Subcutaneous abdominal adipose tissue (tissue), 5 donors: ENCODE data around the gene UIMC1.
A peak's percentile ranks its signal among the peaks of the same experiment; 100 is the strongest.
"Not testable (repeated sequence)": the region's sequence is repeated elsewhere in the genome, so short reads cannot be mapped to it uniquely, and the experiment has no call there.

Experiments
- H3K27ac ChIP-seq: one replicate; pipeline ENCODE4 v1.7.0; 2013; ENCODE audit warnings: low read depth, mild to moderate bottlenecking, inconsistent platforms, low read length, moderate library complexity
- H3K27me3 ChIP-seq, 5 donors: one replicate each; pipeline ENCODE4 v1.7.0; 2013; ENCODE audit warnings: low read length in 5 of 5, inconsistent platforms in 1 of 5; ENCODE audit not compliant: control insufficient read depth in 5 of 5, insufficient read depth in 4 of 5
- H3K36me3 ChIP-seq, 5 donors: one replicate each; pipeline ENCODE4 v1.7.0; 2013; ENCODE audit warnings: low read length in 5 of 5; ENCODE audit not compliant: control insufficient read depth in 5 of 5, insufficient read depth in 5 of 5
- H3K4me1 ChIP-seq, 5 donors: one replicate each; pipeline ENCODE4 v1.7.0; 2013; ENCODE audit warnings: low read length in 5 of 5, mild to moderate bottlenecking in 3 of 5, moderate library complexity in 1 of 5; ENCODE audit not compliant: control insufficient read depth in 5 of 5, insufficient read depth in 5 of 5
- H3K4me3 ChIP-seq, 5 donors: one replicate each; pipeline ENCODE4 v1.7.0; 2013; ENCODE audit warnings: low read length in 5 of 5, low read depth in 1 of 5
- H3K9ac ChIP-seq, 5 donors: one replicate each; pipeline ENCODE4 v1.7.0; 2013; ENCODE audit warnings: low read length in 5 of 5, mild to moderate bottlenecking in 4 of 5, moderate library complexity in 3 of 5
- H3K9me3 ChIP-seq, 5 donors: one replicate each; pipeline ENCODE4 v1.7.0; 2013; ENCODE audit warnings: low read length in 5 of 5; ENCODE audit not compliant: control insufficient read depth in 5 of 5
- donor health status: healthy.
- donor health status: healthy.
- donor health status: healthy.
- donor health status: healthy.
- donor health status: healthy.

UIMC1 gene

GRCh38 chr5:177006265-177006972 lies at the start of gene UIMC1:
TSS of gene UIMC1 (minus strand) at chr5:177006779. CDS start at chr5:176982615, 24,164 bp downstream.
- H3K9me3 ChIP-seq = no peaks in the 10 kb centered on the region
- H3K27ac ChIP-seq = peak within 1 kb of the TSS; percentile 90
- peak within 1 kb of the TSS; percentile 79 to 96 (median 89) for H3K4me3 ChIP-seq
- peaks cover 3 to 24% (median 15%) of the 10 kb centered on the region in 5 donors for H3K4me1 ChIP-seq
- H3K36me3 ChIP-seq = no peaks in the 10 kb centered on the region
- peak within 1 kb of the TSS in 4 of 5 donors; percentile 82 to 89 (median 85) for H3K9ac ChIP-seq
- no peaks in the 10 kb centered on the region for H3K27me3 ChIP-seq

DNA sequence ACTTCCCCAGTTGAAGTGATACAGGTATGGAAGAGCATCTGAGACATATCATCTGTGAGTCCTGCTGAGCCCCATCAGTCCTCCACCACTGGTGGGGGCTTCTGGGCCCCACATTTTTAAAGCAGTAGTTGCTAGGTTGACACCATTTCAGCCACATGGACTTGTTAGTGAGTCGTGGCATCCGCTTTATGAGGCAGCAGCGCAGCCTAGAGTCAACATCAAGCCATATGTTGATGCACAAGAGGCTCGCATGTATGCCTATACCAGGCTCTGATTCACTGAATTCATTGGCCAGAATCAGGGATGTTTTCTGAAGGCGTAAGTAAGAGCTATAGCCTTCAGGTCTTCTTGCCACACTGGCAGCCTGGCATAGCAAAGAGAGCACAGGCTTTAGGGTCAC lies 42.7 kb upstream of the UIMC1 start:
- no peak overlapping the region for H3K27ac ChIP-seq
- no peaks in the 10 kb centered on the region for H3K9me3 ChIP-seq
- no peak overlapping the region for H3K4me3 ChIP-seq
- H3K9ac ChIP-seq = no peak overlapping the region
- peaks cover 0 to 5% (median 0%) of the 10 kb centered on the region in 5 donors for H3K4me1 ChIP-seq
- H3K36me3 ChIP-seq = peaks cover 10 to 68% (median 34%) of the 10 kb centered on the region in 5 donors
- no peaks in the 10 kb centered on the region for H3K27me3 ChIP-seq

GRCh38 chr5:177048531-177048930 lies 42.0 kb upstream of the UIMC1 start:
- not testable (repeated sequence) for H3K27ac ChIP-seq, H3K9ac ChIP-seq, H3K4me3 ChIP-seq, H3K9me3 ChIP-seq, H3K27me3 ChIP-seq
- peaks cover 0 to 12% (median 0%) of the 10 kb centered on the region in 5 donors for H3K4me1 ChIP-seq
- peaks cover 10 to 68% (median 39%) of the 10 kb centered on the region in 5 donors for H3K36me3 ChIP-seq

DNA sequence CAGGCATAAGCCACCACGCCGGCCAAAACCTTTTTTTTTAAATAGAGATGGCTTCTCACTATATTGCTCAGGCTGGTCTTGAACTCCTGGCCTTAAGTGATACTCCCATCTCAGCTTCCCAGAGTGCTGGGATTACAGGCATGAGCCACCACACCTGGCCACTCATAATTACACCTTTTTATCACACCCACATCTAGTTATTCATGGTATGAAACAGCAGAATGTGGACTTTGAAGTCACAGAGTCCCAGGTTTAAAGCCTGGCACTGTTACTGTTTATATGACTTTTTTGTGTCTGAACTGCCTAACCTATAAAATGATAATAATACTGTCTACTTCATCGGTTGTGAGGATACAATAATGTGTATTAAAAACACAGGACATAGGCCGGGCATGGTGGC lies 39.1 kb upstream of the UIMC1 start:
- Histone ChIP-seq H3K9ac (no peak overlapping the region), H3K27ac (no peak overlapping the region), H3K4me1 (peaks cover 0 to 13% (median 0%) of the 10 kb centered on the region in 5 donors), H3K4me3 (no peak overlapping the region), H3K9me3 (no peaks in the 10 kb centered on the region), H3K36me3 (peaks cover 14 to 66% (median 41%) of the 10 kb centered on the region in 5 donors), H3K27me3 (no peaks in the 10 kb centered on the region)

- Histone ChIP-seq H3K4me1 (peaks cover 0 to 13% (median 0%) of the 10 kb centered on the region in 5 donors), H3K9me3 (no peaks in the 10 kb centered on the region), H3K9ac (no peak overlapping the region), H3K4me3 (no peak overlapping the region), H3K27ac (no peak overlapping the region), H3K27me3 (no peaks in the 10 kb centered on the region), H3K36me3 (peaks cover 14 to 59% (median 38%) of the 10 kb centered on the region in 5 donors)
Measured at GRCh38 chr5:177044641-177045040, 38.1 kb upstream of the UIMC1 start.

DNA sequence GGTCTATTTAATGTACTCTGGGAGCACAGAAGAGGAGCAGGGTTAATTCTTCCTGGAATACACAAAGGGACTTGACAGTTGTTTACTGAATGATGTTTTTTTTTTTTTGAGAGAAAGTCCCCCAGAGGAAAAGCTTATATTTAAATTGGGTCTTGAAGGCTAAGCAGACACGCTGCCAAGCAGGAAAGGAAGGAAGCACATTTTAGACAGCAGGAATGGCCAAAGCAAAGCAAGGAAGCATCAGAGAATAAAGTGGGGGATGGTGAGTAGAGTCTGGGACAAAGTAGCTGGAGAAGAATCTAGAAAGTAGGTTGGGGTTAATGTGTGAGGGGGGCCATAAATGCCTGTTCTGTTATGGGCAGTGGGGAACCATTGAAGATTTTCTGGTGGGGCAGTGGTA lies 37.4 kb upstream of the UIMC1 start:
- no peak overlapping the region for H3K4me3 ChIP-seq
- no peak overlapping the region for H3K27ac ChIP-seq
- peak overlapping the region in 1 of 5 donors; percentile 47 for H3K9ac ChIP-seq
- H3K9me3 ChIP-seq = no peaks in the 10 kb centered on the region
- no peaks in the 10 kb centered on the region for H3K27me3 ChIP-seq
- peaks cover 8 to 52% (median 32%) of the 10 kb centered on the region in 5 donors for H3K36me3 ChIP-seq
- peaks cover 0 to 13% (median 0%) of the 10 kb centered on the region in 5 donors for H3K4me1 ChIP-seq

GRCh38 chr5:177043114-177043513 lies 36.5 kb upstream of the UIMC1 start:
- Histone ChIP-seq H3K9ac (no peak overlapping the region), H3K27me3 (no peaks in the 10 kb centered on the region), H3K36me3 (peaks cover 6 to 45% (median 29%) of the 10 kb centered on the region in 5 donors), H3K4me1 (peaks cover 0 to 13% (median 0%) of the 10 kb centered on the region in 5 donors), H3K27ac (no peak overlapping the region), H3K9me3 (no peaks in the 10 kb centered on the region), H3K4me3 (no peak overlapping the region)

DNA sequence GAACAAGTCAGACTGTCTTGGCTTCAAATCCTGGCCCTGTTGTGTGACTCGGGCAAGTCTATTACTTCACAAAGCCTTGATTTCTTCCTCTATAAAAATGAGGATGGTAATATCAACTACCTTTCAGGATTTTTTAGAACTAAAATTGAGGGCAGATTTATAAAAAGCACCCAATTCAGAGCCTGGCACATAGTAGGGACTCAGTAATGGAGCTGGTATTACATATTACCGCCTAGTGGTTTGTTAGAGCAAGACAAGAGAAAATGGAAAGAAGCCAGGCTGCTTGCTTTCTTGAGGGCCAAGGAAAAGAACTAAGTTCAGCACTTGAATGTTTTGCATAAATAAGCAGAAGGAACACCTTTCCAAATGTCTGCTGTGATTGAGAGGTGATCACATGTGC lies 35.4 kb upstream of the UIMC1 start:
- no peaks in the 10 kb centered on the region for H3K27me3 ChIP-seq
- H3K27ac ChIP-seq = no peak overlapping the region
- no peaks in the 10 kb centered on the region for H3K9me3 ChIP-seq
- H3K4me3 ChIP-seq = no peak overlapping the region
- peaks cover 6 to 40% (median 28%) of the 10 kb centered on the region in 5 donors for H3K36me3 ChIP-seq
- no peak overlapping the region for H3K9ac ChIP-seq
- H3K4me1 ChIP-seq = peaks cover 0 to 15% (median 0%) of the 10 kb centered on the region in 5 donors

- no peak overlapping the region for H3K27ac ChIP-seq
- H3K36me3 ChIP-seq = peaks cover 6 to 38% (median 28%) of the 10 kb centered on the region in 5 donors
- no peak overlapping the region for H3K4me3 ChIP-seq
- no peaks in the 10 kb centered on the region for H3K9me3 ChIP-seq
- H3K4me1 ChIP-seq = peaks cover 0 to 25% (median 0%) of the 10 kb centered on the region in 5 donors
- no peaks in the 10 kb centered on the region for H3K27me3 ChIP-seq
- no peak overlapping the region for H3K9ac ChIP-seq
Measured at GRCh38 chr5:177040814-177041420, 34.3 kb upstream of the UIMC1 start.

- Histone ChIP-seq H3K36me3 (peaks cover 5 to 10% (median 7%) of the 10 kb centered on the region in 5 donors), H3K27ac (no peak overlapping the region), H3K9ac (no peak overlapping the region), H3K4me1 (peaks cover 0 to 12% (median 0%) of the 10 kb centered on the region in 5 donors), H3K27me3 (no peaks in the 10 kb centered on the region), H3K4me3 (no peak overlapping the region), H3K9me3 (no peaks in the 10 kb centered on the region)
Measured at GRCh38 chr5:177036921-177037320, 30.3 kb upstream of the UIMC1 start.
